Measurements from ENCODE around the gene SNX5.

- TF ChIP-seq, protein P1, sequence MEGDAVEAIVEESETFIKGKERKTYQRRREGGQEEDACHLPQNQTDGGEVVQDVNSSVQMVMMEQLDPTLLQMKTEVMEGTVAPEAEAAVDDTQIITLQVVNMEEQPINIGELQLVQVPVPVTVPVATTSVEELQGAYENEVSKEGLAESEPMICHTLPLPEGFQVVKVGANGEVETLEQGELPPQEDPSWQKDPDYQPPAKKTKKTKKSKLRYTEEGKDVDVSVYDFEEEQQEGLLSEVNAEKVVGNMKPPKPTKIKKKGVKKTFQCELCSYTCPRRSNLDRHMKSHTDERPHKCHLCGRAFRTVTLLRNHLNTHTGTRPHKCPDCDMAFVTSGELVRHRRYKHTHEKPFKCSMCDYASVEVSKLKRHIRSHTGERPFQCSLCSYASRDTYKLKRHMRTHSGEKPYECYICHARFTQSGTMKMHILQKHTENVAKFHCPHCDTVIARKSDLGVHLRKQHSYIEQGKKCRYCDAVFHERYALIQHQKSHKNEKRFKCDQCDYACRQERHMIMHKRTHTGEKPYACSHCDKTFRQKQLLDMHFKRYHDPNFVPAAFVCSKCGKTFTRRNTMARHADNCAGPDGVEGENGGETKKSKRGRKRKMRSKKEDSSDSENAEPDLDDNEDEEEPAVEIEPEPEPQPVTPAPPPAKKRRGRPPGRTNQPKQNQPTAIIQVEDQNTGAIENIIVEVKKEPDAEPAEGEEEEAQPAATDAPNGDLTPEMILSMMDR (conservative IDR thresholded peaks at IDR 0.05; ENCODE audit: low read depth, low read length) = no peak; the same call in 1 of the 2 replicates
- TF ChIP-seq EZH2 (IDR thresholded peaks at IDR 0.05; ENCODE audit: borderline replicate concordance, low read depth, low read length, poor library complexity, severe bottlenecking) = no peak
These were observed 1.9 kb downstream of the SNX5 start for GRCh38 chr20:17966432-17967310.
